Fibroblast of skin of right biceps (primary cell): Measurements from ENCODE around the gene FHOD3.

Experiments used
- DNase-seq: peaks from one replicate; pipeline ENCODE4 v3.0.0-alpha.2; 2013

FHOD3 gene

DNA sequence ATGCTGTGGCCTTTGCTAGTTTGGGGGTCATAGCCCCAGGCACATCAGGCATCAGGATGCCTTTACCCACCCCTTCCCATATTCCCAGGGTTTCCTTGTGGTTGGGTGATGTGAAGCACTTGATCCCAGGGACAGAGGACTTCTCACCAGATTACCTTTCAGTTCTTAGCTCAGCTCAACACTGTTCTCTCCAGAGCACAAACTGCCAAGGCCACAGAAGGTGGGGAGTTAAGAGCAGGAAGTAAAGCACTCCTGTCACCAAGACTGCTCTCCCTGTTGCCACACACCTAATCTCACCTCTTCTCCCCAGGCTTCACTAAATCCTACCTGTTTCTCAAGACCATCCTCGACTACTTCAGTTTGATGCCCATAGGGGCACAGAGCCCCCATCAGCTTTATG, 25.9 kb downstream of the FHOD3 start:
- no peak for DNase-seq

- DNase-seq: no peak
Observed at GRCh38 chr18:36325846-36326245, 28.3 kb downstream of the FHOD3 start.

GRCh38 chr18:36326771-36327170, 29.3 kb downstream of the FHOD3 start:
- no peak for DNase-seq

- no peak for DNase-seq
Observed at GRCh38 chr18:36327352-36328316, 30.1 kb downstream of the FHOD3 start.

DNA sequence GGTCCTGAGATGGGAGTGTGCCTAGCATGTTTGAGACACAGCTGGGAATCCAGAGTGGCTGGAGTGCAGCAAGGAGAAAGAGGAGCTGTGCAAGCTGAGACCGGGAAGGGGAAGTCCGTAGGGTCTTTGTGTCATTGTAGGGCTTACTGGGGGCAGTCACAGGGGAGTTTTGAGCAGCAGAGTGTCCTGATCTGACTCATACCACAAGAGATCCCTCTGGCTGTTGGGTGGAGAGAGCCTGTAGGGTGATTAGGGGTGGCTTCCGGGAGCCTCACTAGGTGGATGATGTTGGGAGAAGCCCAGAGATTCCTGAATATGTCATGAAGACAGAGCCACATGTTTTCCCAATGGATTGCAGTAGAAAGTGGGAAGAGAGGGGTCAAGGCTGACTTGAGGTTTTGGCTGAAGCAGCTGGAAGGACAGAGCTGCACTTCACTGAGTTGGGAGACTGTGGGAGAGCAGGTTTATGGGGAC, 30.9 kb downstream of the FHOD3 start:
- DNase-seq: no peak

DNA sequence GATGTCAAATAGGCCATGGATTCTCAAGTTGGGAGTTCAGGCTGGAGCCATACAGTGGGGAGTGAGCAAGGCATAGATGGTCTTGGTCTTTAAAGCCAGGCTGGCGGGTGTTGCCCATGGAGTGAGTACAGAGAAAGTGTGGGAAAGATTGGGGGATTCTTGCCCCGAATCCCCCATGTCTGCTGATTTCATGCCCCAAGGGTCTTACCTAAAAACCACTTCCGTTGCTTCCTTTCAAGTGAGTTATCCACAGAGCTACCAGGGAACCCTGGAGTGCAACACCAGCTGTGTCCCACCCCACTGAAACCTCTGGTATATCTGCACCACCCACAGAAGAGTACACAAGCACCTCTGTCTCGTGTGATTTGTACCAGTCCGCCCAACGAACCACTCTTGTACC, 31.4 kb downstream of the FHOD3 start:
- DNase-seq: no peak

DNA sequence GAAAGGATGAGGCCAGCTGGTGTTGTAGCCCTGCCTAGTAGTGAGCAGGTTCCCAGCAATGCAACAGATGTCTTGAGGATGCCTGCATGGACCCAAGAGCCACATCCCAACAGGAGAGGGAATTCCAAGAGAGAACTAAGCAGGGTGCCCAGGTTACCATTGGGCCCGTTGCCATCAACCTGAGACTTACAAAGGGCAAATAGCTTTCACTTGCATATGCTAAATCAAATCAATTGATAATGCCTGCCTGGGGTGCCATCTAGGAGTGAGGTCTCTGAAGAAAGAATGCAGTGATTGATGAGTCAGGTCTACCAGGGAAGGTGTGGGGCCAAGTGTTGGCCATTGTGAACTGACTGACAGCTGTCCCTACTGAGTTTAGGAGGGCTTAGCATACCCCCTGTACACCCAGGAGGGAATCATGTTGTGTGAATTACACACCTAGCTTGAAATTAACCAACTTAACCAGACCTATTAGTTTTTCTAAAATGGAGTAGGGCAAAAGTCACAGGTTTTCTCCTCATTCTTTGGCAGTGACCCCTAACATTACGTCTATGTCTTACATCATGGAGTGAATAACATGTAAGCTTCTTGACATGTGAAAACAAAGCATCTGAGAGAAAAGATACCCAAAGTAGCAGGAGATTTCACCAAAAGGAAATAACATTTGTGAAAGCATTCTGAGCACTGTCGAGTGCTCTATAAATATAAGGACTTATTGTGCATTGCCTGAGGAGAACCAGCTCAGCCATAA, 32.3 kb downstream of the FHOD3 start:
- no peak for DNase-seq

DNA sequence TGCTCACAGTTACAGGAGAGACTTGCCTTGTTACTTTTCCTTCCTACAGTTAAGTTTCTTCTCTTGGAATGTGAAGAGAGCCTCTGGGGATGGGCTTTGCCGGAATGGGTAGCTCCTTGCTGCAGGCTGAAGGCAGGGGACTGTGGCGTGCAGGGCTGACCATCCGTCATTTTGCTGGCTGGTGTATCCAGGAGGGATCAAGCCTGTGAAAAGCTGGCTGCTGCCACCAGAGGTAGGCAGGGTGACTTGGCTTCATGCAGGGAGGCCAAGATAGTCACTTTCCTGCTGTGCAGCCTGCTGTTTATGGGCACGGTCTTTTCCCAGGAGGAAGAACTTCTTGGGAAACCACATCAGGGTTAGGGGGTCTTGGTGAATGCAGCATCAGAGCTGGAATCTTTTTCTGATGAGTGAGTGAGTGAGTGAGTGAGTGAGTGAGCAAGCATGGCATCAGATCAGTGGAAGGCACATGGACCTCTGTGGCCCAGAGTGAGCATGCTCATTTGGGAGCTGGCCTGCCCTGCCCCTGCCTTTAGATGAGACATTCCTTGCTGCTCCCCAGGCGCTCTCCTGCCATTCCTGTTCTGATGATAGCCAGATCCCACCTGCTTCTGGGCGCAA, 33.0 kb downstream of the FHOD3 start:
- peak; percentile 46 for DNase-seq

DNA sequence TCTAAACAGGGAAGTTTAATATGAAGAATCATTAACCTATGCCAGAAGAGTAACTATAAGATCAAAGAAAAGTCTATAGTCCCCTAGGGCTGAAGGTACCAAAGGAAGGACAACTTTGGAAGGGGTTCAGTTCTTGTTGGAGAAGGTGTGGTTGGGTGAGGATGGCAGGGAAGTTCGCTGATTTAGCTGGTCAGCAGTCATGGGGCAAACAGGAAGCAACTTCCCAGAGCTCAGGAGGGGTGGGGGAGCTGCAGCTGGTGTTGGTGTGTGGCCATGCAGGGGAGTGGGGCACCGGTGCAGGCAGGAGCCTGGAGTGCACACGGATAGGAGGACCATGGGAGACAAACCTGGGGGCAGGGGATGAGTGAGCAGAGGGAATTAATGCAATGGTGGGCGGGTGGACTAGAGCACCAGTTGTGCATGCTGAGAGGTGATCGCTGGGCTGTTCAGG, 34.0 kb downstream of the FHOD3 start:
- no peak for DNase-seq

- no peak for DNase-seq
Observed at GRCh38 chr18:36333414-36333813, 35.9 kb downstream of the FHOD3 start.

DNA sequence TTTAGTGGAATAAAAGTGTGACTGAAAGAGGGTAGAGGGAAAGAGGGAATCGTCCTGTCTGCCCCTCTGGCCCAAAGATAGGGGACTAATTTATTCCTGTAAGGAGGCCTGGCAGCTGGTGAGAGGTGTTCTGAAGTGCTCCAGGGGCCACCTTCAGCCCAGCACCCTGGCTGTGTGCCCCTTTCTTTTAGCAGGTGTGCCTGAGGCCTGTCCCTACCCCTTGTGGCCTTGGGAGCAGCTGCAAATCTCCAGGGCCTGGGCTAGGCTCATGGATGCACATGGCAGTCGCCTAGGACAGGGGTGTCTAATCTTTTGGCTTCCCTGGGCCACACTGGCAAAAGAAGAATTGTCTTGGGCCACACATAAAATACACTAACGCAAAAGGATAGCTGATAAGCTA, 37.3 kb downstream of the FHOD3 start:
- DNase-seq: no peak

DNA sequence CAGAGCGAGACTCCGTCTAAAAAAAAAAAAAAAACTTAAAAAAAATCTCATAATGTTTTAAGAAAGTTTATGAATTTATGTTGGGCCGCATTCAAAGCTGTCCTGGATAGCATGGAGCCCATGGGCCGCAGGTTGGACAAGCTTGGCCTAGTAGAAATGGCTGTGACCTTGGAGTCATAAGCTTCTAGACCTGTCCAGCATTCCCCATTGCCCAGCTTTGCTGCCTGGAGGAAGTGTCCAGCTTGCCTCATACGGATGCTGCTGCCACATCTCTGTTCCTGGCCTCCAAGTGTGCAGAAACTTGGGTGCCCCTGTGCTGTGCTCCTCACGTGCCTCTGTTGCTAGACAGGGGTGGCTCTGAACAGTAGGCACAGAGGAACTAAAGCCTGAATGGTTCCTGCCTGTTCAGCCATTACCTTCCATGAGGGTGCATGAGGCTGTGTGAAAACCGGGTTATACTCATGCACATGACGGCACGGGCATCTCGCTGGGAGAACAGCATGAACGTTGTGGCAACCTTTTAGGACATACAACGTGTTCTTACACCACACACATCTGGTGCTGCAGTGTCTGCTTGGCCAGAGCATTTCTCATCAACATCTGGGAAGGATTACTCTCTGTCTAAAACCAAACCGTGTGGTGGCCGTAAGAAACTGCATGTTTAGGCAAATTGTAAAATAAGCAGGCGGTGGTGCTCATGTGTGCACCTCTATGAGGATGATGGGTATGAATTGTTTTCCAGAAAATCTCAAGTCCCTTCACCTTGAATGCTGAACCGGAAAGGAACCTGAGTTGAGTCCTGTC, 38.2 kb downstream of the FHOD3 start:
- no peak for DNase-seq

DNA sequence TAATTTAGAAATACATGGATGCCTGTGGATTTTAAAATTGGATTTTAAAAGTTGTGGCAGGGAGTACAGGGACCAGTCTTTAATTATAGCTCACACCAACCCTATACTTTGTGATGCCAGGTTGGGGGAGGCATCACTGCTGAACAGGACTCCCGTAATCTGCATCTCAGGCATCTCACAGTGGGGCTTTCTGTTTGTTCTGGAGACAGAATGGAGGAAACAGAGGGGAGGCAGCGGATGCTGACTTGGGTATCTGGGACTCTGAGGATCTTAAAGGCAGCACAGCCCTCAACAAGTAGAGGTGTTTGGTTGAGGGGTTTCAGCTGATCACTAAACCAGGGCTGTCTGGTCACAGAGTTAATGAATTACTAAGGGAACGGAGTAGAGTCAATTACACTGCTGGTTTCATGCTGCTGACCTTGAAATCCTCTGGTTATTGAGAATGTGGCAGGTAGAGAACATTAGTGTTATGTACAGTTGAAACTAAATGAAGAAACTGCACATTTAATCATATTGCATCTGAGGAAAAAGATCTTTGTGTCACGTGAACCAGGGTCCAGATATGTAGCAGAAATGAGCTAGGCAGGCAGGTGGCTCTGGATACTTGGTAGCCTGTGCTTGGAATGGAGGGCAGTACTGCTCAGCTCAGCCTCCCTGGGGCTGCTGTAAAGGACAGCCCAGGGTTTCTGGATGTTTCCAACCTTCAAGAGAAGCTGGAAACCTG, 40.3 kb downstream of the FHOD3 start:
- no peak for DNase-seq

GRCh38 chr18:36338403-36338933, 41.0 kb downstream of the FHOD3 start:
- DNase-seq: no peak

DNA sequence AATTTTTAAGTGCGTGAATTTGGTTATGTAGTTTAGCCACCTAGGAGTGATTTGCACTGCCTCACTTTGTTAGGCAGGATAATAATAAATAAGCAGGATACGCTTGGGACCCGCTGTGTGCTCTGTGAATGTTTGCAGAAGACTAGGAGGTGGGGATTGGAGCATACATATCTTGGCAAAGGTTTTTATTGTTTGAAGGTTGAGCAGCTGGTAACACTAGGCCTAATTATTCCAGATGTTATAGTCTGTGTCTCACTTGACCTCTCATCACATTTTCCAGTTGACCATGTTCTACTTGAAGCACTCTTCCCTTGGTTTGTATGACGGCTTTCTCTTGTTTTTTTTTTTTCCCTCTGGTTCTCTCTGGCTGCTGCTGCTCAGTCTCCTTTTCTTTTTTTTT, 42.7 kb downstream of the FHOD3 start:
- DNase-seq: no peak

DNA sequence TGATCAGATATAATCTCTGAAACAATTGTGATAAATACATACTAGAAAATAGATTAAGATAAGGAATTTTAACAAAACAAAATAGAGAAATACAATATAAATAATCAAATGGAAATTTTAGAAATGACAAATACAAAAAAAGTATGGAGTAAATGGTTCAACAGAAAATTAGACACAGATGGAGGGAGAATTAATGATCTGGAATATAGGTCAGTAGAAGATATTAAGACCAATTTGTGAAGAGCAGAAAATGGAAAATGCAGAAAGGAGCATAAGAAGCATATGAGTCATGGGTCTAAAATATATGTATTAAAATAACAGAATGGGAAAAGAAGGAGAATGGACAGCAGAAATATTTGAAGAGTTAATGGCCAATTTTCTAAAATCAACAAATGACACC, 44.4 kb downstream of the FHOD3 start:
- no peak for DNase-seq

DNA sequence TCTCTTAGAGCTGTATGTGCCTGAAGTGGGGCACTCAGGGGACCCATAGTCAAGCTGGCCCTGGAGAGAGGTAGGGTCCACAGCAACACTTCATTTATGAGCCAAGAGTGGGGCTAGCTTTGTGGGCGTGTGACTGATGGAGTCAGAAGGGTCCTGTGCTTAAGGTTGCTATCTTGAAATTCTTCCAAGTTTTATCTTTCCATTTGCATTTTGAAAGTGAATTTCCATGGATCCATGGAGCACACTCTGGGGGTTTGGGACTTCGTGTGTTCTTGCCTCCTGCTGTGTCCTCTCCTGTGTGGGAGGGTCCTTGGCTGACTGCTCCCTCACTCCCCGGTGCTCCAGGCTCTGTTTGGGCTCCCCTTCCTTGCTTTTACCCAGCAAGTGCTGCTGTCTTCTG, 50.8 kb downstream of the FHOD3 start:
- no peak for DNase-seq

DNA sequence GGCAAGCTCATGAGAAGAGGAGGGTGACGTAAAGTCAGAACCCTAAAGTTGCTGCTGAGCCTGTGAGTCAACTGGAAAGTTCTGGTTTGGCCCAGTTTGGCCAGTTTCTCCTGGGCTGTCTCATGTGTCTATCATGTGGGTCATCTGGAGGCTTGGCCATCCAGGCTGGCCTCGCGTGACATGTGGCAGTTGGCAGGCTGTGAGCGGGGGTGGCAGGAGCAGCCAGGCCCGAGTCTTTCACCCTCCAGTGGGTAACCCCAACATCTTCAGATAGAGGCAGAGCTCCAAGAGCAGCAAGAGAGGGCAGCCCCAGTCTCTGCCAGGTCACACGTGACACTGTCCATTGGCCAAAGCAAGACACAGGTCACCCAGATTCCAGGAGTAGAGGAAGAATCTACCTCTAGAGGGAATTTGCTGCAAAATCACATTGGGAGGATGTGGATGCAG, 51.5 kb downstream of the FHOD3 start:
- no peak for DNase-seq

DNA sequence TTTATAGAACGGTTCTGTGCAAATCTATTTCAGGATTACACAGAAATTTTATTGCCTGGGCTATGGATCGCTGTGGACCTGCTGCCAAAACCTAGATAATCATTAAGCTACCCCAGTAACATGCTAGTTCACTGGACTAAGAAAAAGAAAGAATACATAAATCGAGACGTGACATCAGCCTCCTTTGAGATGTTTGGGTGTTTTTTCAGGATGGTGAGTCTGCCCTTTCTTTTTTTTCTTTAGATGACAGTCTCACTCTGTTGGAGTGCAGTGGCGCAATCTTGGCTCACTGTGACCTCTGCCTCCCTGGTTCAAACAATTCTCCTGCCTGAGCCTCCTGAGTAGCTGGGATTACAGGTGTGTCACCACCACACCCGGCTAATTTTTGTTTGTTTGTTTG, 52.0 kb downstream of the FHOD3 start:
- DNase-seq: no peak

DNA sequence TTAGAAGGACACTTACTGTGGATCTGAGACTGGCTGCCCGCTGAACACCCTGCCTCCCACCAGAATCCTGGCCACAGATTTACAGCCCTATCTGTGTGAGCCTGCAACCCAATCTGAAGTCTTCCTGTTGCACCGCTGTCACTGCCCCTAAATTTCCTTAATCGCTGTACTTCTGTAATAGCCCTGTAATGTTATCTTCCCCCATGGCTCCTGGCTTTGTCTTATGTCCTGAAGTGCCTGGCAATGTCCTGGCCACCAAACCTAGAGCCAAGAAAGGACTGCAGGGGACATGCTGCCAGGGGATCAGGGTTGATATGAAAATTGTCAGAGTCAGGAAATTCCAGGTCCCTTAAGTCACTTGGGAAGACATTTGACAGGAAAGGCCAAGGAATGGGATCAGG, 52.7 kb downstream of the FHOD3 start:
- DNase-seq: peak; percentile 21

DNA sequence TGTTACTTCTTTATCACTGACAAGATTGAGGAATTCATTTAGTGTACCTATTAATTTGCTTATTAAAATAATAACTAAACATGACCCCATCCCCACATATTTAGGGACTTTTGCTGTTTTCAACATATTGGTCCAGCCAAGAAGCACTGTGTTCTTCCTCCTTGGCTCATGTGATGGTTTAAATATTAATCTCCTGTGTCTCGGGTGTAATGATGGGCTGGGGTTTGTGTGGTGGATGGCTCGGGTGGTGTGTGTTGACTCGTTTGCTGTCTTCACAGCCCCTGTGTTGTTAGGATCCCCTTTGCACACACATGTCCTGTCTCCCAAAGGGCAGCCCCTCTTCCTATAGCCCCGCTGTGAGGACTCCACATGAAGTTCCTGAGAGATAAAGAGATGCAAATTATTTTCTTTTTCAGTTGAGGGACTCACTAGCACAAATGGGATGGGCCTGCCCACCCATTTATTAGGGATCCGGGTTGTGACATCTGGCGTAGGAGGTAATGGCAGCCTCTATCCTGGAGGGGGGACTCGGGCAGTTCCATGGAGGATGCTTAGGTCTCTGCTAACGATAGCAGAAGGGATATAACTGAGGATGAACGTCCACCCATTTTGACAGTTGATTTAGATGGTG, 53.4 kb downstream of the FHOD3 start:
- no peak for DNase-seq
